Gastroesophageal sphincter (tissue), 3 donors: ENCODE results near the gene BCKDK.

Source experiments
- EP300 ChIP-seq: sonication (generic); formaldehyde crosslinking; IDR thresholded peaks from one replicate; pipeline ENCODE4 v1.6.1; 2017; ENCODE audit warnings: antibody characterized with exemption, mild to moderate bottlenecking
- TF ChIP-seq, protein P1 (sequence below), 4 experiments: fragments of 200-600 bp in 2 of 4; fragments of 450-650 bp in 2 of 4; sonication (generic) in 1 of 4; IDR thresholded peaks; one replicate each; pipeline ENCODE4 v1.5.1; 2017 to 2019; ENCODE audit warnings: antibody characterized with exemption in 4 of 4, mild to moderate bottlenecking in 2 of 4, moderate library complexity in 2 of 4

DNA sequence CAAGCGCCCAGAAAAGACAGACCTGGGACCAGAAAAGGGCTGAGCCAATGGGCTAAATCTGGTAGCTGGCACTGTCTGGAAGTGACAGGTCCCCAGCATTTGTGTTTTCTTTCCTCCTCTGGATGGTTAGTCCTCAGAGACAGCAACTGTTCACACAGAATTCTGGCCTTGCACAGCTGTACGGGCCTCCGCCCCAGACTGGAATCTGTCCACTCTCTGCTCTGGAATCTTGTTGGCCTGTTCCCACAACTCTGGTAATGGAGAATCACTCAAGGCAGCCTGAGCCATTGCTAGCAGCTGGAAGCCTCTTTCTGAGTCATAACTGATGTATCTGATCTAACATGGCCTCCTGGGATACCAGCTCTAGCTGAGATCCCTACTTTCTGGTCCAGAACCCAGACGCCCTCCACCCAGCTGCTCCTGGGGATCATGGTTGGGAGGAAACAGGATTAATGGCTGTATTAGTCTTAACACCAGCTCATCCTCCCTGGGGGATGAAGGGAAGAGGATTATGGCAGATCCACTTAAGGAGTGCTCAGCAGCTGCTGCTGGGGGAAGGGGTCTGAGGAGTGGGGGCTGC is 43.2 kb upstream of the BCKDK start:
- TF ChIP-seq EP300 = no peak
- TF ChIP-seq, protein P1, sequence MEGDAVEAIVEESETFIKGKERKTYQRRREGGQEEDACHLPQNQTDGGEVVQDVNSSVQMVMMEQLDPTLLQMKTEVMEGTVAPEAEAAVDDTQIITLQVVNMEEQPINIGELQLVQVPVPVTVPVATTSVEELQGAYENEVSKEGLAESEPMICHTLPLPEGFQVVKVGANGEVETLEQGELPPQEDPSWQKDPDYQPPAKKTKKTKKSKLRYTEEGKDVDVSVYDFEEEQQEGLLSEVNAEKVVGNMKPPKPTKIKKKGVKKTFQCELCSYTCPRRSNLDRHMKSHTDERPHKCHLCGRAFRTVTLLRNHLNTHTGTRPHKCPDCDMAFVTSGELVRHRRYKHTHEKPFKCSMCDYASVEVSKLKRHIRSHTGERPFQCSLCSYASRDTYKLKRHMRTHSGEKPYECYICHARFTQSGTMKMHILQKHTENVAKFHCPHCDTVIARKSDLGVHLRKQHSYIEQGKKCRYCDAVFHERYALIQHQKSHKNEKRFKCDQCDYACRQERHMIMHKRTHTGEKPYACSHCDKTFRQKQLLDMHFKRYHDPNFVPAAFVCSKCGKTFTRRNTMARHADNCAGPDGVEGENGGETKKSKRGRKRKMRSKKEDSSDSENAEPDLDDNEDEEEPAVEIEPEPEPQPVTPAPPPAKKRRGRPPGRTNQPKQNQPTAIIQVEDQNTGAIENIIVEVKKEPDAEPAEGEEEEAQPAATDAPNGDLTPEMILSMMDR (IDR thresholded peaks at IDR 0.05) = no peak
